Measurements from ENCODE around the gene IL1F10. TPM values are rescaled to one million over a fixed set of nuclear protein-coding genes. Genes with fewer than 3 reads are reported as not detected.

The IL1F10 gene
- total RNA-seq, 1 experiment from 2014 or later: not detected

DNA sequence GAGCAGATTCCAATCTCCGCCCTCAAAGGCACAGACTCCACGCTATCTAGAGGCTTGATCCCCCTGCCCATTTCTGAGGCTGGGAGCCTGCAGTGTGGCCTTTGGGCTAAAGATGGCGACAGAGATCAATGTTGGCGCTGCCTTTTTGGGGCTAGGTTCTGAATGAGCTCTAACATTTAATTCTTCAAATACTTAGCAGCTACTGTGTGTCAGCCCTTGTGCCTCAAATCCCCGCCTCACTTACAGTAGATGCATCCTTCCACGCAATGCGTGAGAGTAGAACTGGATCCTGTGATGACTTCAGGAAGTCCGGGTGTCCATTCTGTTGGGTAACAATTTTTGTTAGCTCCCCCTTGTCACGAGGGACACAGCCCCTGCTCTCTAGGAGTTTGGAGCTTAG is 12.4 kb downstream of the IL1F10 start:
- Histone ChIP-seq H2AFZ (ENCODE audit: low read length) (no peak overlapping the region), H3K79me2 (ENCODE audit: insufficient read depth, low read length) (no peaks in the 10 kb centered on the region), H3K18ac (ENCODE audit: insufficient read length, low read depth, low read length) (no peak overlapping the region), H4K20me1 (ENCODE audit: control insufficient read depth, insufficient read depth, insufficient read length) (no peaks in the 10 kb centered on the region), H3T11ph (ENCODE audit: low read length) (no peak overlapping the region), H3K23me2 (ENCODE audit: insufficient read length, low read depth, low read length, poor library complexity, severe bottlenecking) (no peaks in the 10 kb centered on the region), H2BK120ac (ENCODE audit: low read depth, low read length, poor library complexity, severe bottlenecking) (no peak overlapping the region), H4K91ac (ENCODE audit: insufficient read length, low read depth, low read length) (no peak overlapping the region), H2BK5ac (ENCODE audit: insufficient read length, low read length) (no peak overlapping the region), H3K27me3 (ENCODE audit: insufficient read depth, low read length) (no peaks in the 10 kb centered on the region), H4K5ac (ENCODE audit: insufficient read length, low read depth, low read length) (no peak overlapping the region), H2BK12ac (ENCODE audit: insufficient read length, low read depth, low read length) (no peak overlapping the region), H3K79me1 (ENCODE audit: insufficient read depth, low read depth, low read length, poor library complexity, severe bottlenecking) (no peaks in the 10 kb centered on the region), H3K27ac (ENCODE audit: insufficient read length, low read depth, low read length) (no peak overlapping the region), H3K9me3 (ENCODE audit: control insufficient read depth, low read depth, low read length) (no peaks in the 10 kb centered on the region), H2AK5ac (ENCODE audit: insufficient read length, low read length) (no peak overlapping the region), H3K4me2 (ENCODE audit: insufficient read depth, insufficient read length, low read length) (no peak overlapping the region), H3K9ac (ENCODE audit: extremely low read depth, insufficient read length, low read length) (no peak overlapping the region), H3K14ac (ENCODE audit: insufficient read depth, low read length) (no peak overlapping the region), H3K56ac (ENCODE audit: insufficient read length, low read depth, low read length) (no peak overlapping the region), H3K4me1 (ENCODE audit: insufficient read depth, low read length) (no peaks in the 10 kb centered on the region), H3K4ac (ENCODE audit: low read depth, low read length) (no peak overlapping the region), H3K23ac (ENCODE audit: insufficient read length, low read depth, low read length) (no peak overlapping the region), H2BK15ac (ENCODE audit: low read depth, low read length) (no peak overlapping the region), H4K8ac (replicated peaks; ENCODE audit: insufficient read length, low read depth, low read length) (no peak overlapping the region), H2BK20ac (ENCODE audit: low read depth, low read length, poor library complexity, severe bottlenecking) (no peak overlapping the region)
- WGBS (ENCODE audit: extremely low coverage, insufficient read length, low lambda C conversion rate): no CpG with 5 or more reads among the region's 9 CpGs
- TF ChIP-seq, protein P1, sequence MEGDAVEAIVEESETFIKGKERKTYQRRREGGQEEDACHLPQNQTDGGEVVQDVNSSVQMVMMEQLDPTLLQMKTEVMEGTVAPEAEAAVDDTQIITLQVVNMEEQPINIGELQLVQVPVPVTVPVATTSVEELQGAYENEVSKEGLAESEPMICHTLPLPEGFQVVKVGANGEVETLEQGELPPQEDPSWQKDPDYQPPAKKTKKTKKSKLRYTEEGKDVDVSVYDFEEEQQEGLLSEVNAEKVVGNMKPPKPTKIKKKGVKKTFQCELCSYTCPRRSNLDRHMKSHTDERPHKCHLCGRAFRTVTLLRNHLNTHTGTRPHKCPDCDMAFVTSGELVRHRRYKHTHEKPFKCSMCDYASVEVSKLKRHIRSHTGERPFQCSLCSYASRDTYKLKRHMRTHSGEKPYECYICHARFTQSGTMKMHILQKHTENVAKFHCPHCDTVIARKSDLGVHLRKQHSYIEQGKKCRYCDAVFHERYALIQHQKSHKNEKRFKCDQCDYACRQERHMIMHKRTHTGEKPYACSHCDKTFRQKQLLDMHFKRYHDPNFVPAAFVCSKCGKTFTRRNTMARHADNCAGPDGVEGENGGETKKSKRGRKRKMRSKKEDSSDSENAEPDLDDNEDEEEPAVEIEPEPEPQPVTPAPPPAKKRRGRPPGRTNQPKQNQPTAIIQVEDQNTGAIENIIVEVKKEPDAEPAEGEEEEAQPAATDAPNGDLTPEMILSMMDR (conservative IDR thresholded peaks at IDR 0.05): peak; percentile 81
- peak; percentile 61 for DNase-seq
- H3K4me3 Mint-ChIP-seq: no peak overlapping the region
- H3K27me3 Mint-ChIP-seq (ENCODE audit: low read depth): peaks cover 48% of the 10 kb centered on the region
- peaks cover 5 to 6% of the 10 kb centered on the region in 2 experiments for H3K4me1 Mint-ChIP-seq
- no peaks in the 10 kb centered on the region for H3K36me3 Mint-ChIP-seq (ENCODE audit: insufficient read depth in 1 of 3, low read depth in 3 of 3)
- H3K27ac Mint-ChIP-seq: no peak overlapping the region
- H3K9me3 Mint-ChIP-seq: peaks cover 0 to 3% of the 10 kb centered on the region in 2 experiments; a peak in 1 of 5 replicates
